Stimulated activated CD4-positive, alpha-beta T cell treated with anti-CD3 and anti-CD28 coated beads, TNF-alpha, amount 100 ng/mL, for 4 hours (primary cell): ENCODE results near the gene CD164L2.

ENCODE experiments used
- DNase-seq, 3 experiments: peaks; one replicate each; pipeline ENCODE4 v3.0.0-alpha.2; 2020; ENCODE audit warnings: low read depth in 3 of 3

The CD164L2 gene

DNA sequence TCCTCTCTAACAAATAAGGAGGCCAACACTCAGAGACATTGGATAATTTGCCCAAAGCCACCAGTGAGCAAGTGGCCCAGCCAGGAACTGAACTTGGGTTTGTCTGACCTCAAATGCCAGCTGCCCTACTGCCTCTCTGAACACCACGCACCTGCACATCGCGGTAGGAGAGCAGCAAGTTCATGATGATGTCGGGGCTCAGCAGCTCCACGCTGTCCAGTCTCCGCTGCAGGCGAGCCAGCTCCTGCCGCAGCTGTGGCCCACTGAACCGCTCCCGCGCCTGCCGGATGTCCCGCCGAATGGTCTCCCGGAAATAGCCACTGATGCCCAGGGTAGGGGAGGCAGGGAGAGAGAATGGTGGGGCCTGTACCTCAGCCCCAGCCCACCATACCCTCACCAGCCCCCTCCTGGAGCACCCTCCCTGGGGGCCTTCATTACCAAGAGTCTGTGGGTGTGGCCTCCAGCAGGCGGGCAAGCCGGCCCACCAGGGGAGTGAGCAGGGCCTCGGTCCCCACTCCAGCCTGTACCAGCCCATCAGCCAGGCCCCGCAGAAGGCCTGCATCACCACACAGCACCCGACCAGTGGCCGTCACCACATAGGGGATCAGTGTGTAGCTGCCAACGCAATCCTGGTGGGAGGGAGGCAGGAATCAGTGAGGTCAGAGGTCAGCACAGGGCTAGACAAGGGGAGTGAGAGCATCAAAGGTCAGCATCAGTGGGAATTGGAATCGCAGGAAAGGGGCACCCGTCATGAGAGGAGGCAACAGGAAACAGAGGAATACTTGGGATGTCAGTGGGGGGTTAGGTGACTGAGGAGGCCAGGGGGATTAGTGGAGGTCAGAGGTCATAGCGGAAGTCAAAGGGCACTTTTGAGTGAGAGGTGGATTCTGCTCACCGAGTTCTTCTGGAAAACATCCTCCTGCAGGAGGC is 19.1 kb downstream of the CD164L2 start:
- DNase-seq: no peak

- no peak for DNase-seq
Measured at GRCh38 chr1:27361553-27361952, 21.6 kb downstream of the CD164L2 start.

- no peak for DNase-seq
Measured at GRCh38 chr1:27361044-27361402, 22.1 kb downstream of the CD164L2 start.

DNA sequence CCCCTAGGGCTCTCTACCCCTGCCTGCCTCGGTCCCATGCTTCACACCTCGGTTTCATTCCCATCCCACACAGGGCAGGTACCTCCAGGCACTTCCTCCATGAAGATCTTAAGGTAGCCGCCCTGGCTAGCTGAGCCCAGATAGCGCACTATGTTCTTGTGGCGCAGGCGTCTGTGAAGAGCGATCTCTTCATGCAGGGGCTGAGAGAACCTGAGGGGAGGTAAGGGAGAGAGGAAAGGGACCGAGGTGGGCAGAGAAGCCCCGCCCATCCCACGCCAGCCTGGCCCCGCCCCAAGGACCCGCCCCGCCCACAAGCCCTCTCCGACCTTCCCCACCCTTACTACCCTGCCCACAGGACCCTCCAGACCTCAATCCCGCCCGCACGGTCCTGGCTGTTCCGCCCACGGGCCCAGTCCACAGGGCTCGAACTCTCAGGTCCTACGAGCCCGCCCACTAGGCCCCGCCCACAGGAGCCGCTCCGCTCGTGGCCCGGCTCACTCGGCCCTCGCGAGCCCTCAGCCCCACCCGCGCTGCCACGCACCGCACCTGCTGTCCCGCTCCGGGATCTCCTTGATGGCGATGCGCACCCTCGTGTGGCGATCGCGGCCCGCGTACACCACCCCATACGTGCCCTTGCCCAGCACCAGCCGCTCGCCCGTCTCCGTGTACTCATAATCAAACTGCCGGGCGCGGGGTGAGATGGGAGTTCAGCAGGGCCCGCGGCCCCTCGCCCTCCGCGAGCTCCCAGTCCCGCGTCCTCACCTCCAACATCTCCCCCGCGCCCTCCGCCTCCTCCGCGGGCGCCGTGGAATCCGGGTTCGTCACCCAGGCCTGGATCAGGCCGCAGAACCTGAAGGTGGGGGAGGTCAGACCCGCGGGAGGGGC is 22.7 kb downstream of the CD164L2 start:
- peak in 2 of 3 experiments; percentile 27 to 30 for DNase-seq

DNA sequence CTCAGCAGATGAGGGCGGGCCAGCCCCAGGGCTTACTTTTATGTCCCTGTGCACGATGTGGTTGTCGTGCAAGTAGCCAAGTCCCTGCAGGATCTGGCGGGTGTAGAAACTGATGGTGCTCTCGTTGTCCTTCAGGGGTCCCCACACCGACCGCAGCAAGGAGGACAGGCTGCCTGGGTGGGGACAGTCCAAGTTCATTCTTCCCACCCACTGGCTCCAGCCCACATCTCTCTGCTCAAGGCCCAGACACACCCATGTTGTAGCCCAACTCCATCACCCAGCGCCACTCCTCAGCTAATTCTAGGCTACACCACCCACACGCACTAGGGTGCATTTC is 23.3 kb downstream of the CD164L2 start:
- DNase-seq: no peak

DNA sequence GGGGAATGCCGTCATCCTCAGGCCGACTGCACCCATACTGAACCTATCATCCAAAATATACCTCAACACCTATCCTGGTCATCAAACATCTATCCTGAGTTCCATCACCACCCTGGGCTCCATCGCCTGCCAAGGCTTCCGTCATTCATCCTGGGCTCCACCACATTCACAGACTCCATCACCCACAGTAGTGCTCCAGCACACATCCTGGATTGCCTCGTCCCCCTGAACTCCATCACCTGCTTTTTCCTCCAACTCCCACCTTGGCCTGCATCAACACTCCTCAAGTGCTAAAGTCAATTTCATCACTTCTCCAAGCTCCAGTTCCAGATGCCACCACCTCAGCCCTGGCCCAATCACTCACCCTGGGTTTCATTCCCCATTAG is 24.2 kb downstream of the CD164L2 start:
- no peak for DNase-seq

GRCh38 chr1:27358038-27358927 is 24.9 kb downstream of the CD164L2 start:
- DNase-seq: no peak

GRCh38 chr1:27357281-27358037 is 25.7 kb downstream of the CD164L2 start:
- DNase-seq: peak; percentile 63 to 75 (median 65)

DNA sequence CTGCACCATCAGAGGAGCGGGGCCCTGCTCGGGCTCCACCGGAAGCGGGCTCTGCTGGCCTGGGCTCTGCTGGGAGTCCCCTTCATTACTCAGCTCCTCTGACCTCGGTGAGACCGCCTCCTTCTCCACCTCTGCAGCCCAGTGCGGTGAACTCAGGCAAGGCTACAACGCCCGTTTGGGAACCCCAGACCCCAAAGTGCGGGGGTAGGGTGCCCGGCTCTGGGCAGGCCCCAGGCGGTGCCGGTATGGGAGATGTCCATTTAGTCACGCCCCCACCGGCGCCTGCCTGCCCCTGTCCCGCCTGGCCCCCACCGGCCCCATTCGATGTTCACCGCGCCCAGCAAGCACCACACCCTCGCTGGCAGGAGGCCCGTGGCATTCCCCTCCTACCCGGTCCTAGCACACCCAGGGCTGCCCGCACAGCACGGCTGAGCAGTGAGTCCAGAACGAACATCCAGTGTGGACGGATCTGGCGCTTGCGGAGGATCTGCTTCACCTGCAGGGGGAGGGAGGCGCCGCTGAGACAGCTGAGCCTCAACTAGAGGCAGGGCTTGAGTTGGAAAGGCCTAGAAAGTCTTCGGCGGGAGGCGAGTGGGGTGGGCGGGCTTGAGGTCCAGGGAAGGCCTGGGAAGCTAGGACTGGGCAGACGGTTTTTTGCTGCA is 26.4 kb downstream of the CD164L2 start:
- DNase-seq: no peak

GRCh38 chr1:27356277-27356618 is 26.9 kb downstream of the CD164L2 start:
- no peak for DNase-seq

DNA sequence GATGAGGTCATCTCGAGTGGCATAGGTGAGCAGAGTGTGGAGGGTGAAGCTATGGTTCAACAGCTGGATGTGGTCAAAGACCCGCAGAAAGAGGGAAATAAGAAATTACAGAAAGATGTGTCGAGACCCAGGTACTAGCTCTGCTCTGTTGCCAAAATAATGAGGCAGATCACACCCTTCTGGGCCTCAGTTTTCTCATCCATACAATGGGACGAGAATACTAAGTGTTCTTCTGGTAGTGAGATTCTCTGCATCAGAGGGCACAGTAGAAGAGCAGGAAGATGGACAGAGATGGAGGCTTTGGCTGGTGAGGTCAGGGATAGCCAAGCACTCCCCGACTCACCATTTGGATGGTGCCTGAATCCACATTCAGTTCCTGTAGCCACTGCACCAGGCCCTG is 27.4 kb downstream of the CD164L2 start:
- no peak for DNase-seq

DNA sequence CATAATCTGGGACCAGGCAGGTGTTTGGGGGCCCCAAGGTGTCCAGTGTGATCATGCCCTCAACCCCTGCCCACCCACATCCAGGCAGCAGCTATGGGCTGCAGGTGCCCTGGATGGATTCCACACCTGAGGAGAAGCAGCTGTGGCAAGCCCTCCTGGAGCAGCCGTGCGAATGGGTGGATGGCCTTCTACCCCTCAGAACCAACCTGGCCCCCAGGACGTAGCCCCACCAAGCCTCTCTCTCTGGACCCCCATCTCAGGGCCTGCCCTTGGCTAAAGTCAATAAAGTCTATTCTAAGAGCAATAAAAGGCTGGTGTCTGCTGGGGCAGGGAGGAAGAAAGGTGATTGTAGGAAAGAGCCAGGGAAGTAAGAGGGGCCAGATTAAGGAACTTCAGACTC is 29.5 kb downstream of the CD164L2 start:
- DNase-seq: no peak

DNA sequence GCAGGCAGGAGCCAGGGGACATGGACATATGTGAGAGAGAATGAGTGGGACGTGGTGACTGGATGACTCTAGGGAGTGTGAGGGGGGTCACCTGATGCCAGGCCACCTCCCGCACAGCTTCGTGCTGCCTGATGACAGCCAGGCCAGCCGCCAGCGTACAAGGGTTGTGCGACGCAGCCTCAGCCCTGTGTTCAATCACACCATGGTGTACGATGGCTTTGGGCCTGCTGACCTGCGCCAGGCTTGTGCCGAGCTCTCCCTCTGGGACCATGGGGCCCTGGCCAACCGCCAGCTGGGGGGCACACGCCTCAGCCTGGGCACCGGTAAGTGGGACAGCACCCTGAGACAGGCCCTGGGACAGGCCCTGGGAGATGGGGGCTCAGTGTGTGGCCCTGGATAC is 30.0 kb downstream of the CD164L2 start:
- DNase-seq: no peak

GRCh38 chr1:27351541-27352107 is 31.5 kb downstream of the CD164L2 start:
- no peak for DNase-seq

- no peak for DNase-seq
Measured at GRCh38 chr1:27350663-27351540, 32.2 kb downstream of the CD164L2 start.

GRCh38 chr1:27349784-27350662 is 33.1 kb downstream of the CD164L2 start:
- DNase-seq: no peak

- no peak for DNase-seq
Measured at GRCh38 chr1:27348861-27349783, 34.0 kb downstream of the CD164L2 start.
